ENCODE measurements around the gene CACNB2.

DNA sequence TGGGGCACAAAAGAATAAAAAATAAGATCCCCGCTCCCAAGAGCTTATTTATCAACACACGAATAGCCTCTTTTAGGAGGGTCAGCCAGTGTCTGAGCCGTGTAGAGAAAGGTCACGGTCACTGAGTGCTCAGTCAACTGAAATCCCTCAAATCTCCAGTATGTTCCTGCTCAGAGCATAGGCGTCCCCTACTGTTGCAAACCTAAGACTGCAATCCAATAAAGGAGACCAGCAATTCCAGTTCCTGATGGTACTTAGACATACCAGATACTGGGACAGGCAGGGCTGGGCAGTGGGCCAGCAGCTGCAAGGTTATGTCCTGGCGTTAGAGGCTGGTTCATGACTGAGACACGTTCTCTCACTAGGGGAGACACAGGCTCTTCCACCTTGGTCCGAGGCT, 93.6 kb downstream of the CACNB2 start:
- TF ChIP-seq, protein P1, sequence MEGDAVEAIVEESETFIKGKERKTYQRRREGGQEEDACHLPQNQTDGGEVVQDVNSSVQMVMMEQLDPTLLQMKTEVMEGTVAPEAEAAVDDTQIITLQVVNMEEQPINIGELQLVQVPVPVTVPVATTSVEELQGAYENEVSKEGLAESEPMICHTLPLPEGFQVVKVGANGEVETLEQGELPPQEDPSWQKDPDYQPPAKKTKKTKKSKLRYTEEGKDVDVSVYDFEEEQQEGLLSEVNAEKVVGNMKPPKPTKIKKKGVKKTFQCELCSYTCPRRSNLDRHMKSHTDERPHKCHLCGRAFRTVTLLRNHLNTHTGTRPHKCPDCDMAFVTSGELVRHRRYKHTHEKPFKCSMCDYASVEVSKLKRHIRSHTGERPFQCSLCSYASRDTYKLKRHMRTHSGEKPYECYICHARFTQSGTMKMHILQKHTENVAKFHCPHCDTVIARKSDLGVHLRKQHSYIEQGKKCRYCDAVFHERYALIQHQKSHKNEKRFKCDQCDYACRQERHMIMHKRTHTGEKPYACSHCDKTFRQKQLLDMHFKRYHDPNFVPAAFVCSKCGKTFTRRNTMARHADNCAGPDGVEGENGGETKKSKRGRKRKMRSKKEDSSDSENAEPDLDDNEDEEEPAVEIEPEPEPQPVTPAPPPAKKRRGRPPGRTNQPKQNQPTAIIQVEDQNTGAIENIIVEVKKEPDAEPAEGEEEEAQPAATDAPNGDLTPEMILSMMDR (IDR thresholded peaks at IDR 0.05), result peak; percentile 35; the same call in 1 of the 2 replicates
- TF ChIP-seq, protein P2, sequence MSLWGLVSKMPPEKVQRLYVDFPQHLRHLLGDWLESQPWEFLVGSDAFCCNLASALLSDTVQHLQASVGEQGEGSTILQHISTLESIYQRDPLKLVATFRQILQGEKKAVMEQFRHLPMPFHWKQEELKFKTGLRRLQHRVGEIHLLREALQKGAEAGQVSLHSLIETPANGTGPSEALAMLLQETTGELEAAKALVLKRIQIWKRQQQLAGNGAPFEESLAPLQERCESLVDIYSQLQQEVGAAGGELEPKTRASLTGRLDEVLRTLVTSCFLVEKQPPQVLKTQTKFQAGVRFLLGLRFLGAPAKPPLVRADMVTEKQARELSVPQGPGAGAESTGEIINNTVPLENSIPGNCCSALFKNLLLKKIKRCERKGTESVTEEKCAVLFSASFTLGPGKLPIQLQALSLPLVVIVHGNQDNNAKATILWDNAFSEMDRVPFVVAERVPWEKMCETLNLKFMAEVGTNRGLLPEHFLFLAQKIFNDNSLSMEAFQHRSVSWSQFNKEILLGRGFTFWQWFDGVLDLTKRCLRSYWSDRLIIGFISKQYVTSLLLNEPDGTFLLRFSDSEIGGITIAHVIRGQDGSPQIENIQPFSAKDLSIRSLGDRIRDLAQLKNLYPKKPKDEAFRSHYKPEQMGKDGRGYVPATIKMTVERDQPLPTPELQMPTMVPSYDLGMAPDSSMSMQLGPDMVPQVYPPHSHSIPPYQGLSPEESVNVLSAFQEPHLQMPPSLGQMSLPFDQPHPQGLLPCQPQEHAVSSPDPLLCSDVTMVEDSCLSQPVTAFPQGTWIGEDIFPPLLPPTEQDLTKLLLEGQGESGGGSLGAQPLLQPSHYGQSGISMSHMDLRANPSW (CRISPR knock-in tag; conservative IDR thresholded peaks at IDR 0.05; ENCODE audit: low read depth), result no peak
